ENCODE data around the gene ACTL10.

Gene ACTL10

GRCh38 chr20:33664762-33665144 lies 2.0 kb upstream of the ACTL10 start:
- DNase-seq, result no peak

DNA sequence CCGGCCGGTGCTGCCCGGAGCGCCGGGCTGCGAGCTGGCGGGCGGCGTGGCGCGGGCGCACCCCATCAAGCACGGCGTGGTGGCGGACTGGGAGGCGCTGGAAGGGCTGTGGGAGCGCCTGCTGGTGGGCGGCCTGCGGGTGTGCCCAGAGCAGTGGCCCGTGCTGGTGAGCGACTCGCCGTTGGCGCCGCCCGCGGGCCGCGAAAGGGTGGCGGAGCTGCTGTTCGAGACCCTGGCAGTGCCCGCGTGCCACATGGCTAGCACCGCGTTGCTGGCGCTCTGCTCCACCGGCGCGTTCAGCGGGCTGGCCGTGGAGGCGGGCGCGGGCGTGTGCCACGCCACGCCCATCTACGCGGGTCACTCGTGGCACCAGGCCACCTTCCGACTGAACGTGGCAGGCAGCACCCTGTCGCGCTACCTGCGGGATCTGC lies 517 bp downstream of the ACTL10 start:
- DNase-seq, result peak; percentile 70 to 78

- peak; percentile 87 to 91 for DNase-seq
Observed at GRCh38 chr20:33667676-33668465, 1.1 kb downstream of the ACTL10 start.

DNA sequence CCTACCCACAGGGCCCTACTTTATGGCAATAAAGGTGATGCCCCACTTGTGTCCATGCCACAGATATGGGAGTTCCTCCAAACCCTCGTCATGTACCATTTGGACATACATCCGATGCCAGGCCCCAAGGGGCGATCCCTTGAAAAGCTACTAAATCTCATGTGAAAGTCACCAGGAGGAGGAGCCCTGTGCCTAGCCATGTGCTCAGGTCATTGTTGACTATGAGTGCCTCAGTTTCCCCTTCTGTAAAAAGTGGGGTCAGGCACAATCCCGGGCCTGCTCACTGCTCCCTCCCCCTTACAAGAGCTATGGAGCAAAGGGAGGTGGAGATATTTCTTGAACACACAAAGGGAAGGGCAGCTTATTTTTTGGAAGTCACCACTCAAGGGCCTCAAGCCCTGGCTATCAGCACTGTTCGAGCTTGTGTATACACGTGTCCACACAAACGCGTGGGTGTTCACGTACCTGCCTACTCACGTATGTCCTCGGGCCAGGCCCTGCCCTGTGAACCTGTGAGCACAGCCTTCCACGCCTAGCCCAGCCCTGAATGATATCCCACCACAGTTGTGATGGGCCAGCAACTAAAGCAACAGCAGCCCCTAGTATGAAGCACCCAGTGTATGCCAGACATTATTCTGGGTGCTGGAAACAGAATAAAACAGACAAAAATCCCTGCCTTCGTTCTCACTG lies 1.9 kb downstream of the ACTL10 start:
- no peak for DNase-seq

DNA sequence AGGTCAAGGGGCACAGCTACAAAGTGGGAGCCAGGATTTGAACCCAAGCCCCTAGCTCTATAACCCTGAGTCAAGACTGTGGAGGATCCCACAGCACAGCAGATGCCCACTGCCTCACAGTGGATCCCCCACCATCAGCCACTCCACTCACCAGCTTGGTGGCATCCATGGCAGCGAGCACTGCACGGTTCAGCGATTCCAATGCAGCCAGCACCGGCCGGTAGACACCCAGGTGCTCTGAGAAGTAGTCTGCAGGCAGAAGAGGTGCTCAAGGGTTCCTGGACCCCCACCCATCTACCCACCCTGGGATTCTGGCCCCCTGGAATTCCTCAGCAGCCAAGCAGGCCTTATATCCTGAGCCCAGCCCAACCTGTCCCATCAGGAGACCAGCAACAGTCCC lies 2.5 kb downstream of the ACTL10 start:
- no peak for DNase-seq

GRCh38 chr20:33669873-33670640 lies 3.3 kb downstream of the ACTL10 start:
- DNase-seq, result no peak

DNA sequence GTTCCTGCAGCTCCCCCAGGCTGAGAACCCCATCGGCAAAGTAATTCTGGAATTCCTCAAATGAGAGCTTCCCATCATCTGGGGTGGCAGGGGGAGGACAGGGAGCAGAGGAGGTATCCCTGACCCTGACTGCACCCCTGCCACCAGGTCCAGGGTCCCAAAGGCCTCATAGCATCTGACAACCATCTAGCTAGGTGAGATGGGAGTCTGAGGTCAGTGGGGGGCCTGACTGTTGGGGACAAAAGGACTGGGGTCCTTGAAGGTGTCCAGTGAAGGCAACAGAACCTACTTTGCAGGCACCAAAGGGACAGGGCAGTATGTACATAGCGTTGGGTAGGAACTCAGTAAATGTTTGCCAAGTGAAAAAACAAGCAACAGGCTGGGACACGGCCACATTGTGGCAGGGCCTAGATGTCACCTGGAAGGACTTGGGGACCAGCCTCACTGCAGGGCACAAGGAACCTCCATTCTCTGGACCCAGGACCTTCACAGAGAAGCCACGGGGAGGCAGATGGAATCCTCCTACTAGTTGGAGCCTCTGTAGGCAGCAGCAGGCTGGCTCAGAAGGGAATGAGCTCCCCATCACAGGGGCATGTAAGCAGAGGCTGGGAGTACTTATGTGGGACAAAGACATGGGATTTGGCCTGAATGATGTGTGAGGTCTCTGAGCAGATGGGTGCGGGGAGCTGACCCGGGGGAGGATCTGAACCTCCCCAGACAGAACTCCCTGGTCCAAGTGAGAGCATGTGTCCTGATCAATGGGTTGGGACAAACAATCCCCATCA lies 4.2 kb downstream of the ACTL10 start:
- no peak for DNase-seq

- DNase-seq, result no peak
Observed at GRCh38 chr20:33671573-33672288, 5.0 kb downstream of the ACTL10 start.

GRCh38 chr20:33672426-33673113 lies 5.8 kb downstream of the ACTL10 start:
- DNase-seq, result no peak

DNA sequence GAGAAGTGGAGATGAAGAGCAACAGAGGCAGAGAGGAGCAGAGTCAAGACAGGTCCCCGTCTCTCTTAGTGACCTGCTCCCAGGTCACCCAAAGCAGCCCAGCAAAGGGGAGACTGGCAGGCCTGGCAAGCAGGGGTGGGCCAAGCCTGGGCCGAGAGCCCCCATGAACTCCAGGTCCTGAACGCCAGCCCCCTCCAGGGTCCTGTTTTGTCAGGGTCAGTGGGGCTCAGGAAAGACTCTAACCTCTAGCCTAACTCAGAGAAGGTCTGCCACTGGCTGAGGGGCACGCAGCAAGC lies 6.3 kb downstream of the ACTL10 start:
- no peak for DNase-seq

GRCh38 chr20:33673410-33674293 lies 6.9 kb downstream of the ACTL10 start:
- peak in 1 of 2 experiments; percentile 53 for DNase-seq

DNA sequence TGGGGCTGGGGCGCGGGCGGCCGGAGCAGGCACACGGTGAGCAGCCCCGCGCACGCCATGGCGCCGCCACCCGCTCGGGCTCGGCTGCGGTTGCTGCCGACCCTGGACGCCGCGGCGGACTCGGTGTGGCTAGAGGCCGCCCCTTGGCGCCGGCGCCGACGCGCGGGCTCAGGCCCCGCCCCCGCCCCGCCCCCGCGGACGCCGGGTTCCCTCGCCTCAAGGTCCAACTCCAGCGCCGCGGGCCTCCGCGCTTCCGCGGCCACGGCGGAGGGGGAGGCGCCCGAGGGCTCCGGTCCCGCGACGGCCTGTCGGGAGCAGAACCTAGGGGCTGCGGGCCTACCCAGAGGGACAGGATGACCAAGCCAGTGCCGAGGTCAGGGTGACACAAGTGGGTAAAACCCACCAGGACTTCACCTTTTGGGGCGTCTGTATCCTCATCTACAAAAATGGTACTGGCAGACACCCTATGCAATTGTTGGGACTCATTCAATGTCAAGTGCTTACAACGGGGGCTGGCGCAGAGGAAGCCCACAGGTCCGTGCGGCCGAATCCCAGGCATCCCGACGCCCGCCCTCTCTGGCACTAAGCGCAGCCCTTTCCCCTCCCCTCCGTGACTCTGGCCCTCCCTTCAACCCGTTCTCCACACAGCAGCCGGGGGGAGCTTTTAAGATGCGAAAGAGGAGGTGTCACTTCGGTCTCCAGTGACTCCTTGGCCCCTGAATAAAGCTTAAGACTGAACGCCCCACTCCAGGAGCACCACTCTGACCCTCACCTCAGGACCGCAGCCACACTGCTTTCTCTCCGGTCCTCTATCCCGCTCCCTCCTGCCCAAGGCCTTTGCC lies 7.8 kb downstream of the ACTL10 start, which contains the start of gene NECAB3:
TSS of gene NECAB3 (minus strand) at position 135 of the 842 bp plus-strand sequence. CDS start at position 59, 76 bp downstream.
- DNase-seq, result peak; percentile 79 to 84

DNA sequence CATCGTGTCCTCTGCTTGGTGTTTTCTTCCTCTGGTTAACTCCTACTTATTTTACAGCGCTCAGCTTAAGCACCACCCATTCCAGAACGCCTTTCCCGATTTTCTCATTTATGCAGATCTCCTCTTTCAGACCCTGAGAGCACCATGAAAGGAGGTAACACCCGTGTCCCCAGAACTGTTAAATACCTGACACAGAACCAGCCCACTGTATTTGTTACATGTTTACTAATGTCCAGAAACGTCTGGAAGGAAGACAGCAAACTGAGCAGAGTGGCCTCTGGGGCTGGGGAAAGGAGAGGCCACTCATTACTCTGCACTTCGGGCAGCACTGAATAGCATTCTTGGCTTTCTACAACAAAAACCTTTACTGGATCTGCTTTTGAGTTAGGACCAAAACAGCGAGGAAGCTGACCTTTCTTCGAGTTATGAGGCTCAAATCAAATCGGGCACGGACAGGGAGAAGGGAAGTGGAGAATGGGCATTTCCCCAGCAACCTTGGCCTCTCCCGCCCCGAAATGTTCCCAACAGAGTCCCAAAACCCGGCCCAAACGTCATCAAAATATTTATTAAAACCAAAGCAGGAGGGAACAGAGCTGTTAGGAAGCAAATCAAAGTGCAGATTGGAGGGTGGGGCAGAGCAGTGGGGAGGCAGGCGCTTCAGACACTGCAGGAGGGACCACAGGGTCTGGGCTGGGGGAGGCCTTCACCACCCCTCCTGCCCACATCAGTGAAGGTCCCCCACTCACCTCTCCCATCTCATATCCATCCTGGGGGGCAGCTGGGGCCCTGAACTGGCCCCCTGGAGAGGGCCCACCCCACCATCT lies 8.6 kb downstream of the ACTL10 start:
- DNase-seq, result no peak

DNA sequence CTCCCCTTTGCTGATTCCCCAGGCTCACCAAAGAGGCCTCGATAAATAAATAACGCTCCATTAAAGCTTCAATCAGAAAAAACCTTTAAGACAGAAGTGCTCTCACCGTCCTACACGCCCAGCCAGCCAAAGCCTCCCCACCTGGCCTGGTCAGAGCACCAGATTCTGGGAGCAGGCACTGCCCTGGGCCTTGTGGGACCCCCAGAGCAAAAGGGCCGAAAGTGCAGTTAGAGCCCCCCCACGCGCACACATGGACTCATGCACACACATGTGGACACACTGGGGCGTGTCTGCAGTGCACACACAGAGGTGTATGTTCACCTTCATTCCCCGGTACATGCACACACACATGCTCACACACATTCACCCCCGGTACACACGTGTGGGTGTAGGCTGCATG lies 9.4 kb downstream of the ACTL10 start:
- no peak for DNase-seq

DNA sequence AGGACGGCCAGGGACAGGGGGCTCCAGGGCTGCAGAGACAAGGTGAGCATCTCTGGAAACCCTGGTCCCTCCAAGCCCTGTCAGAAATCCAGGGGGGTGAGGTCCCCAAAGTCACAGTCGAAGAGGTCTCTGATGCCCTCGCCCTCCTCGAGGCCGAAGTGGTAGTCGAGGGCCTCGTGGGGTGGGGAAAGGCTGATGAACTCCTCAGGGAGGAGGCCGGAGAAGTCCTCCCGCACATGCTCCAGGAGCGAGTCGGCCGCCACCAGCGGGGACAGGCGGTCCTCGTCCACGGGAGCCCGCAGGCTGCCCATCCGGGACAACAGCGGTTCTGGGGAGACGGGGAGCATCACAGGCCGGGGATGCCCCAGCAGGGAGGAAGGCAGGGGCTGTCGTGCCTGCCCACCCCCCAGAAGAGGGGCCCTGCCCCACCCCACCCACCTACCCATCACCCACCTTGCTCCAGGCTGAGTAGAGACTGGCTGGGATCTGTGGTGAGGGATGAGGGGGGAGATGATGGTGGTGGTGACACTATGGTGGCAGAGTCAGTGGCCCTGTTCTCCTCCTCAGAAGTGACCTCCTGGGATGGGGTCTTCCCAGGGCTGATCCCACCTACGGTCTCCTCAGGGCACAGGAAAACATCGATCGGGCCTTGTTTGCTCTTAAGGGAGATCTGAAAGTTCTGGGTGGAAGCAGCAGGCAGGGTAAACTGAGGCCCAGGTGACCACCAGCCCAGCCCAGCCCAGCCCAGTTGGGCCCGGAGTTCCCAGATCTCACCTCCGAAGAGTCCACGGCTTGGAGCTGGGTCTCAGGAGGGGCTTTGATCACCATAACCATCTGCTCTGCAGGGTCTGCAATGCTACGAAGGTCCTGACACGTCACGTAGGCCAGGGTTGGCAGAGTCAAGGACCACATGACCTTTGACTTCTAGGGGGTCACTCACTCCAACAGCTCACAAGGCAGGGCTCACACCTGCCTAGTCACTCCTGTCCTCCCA lies 10.2 kb downstream of the ACTL10 start:
- no peak for DNase-seq

DNA sequence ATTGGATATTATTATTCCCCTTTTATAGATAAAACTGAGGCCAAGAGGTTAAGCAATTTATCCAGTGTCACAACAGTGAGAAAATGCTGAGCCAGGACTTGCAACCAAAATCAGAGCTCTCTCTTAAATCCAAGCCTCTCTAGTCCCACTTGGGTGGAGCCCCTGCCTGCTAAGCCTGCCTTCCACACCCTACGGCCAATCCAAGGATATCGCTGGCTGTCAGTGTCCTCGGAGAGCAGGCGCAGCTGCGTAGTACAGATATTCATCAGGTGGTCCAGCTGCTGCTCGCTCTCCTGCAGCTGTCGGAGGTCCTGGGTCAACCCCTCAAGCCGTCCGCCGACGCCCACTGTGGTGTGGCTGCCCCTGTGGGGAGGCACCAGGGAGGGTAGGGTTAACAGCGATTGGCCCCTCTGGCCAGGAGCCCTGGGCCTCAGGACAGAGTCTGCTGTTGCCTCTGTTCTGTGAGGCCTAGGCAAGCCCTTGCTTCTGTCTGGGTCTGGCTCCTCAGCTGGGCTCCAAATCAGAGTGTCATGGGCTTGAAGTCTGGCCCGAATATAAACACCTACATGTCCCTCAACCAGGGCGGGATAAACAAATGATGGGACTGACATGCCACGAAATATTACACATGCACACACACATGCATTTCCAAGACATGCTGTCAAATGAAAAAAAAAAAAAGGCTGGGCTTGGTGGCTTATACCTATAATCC lies 11.4 kb downstream of the ACTL10 start:
- DNase-seq, result peak in 1 of 2 experiments; percentile 20
